K562 (cell line): ENCODE results near the gene SURF6. TPM values are rescaled to one million over a fixed set of nuclear protein-coding genes. Genes with fewer than 3 reads are reported as not detected.

ENCODE experiments used
- ATAC-seq: fragments of 200-7000 bp; cut with Tn5 transposase; 3 replicates; pipeline ENCODE4 v1.9.1; 2020; ENCODE audit warnings: moderate library complexity
- BruUV-seq: library from RNA; stranded (reverse); fragments of 400-500 nt; replicated peaks from 2 replicates; lab custom pipeline; 2021; lab: Mats Ljungman, UMichigan
- CTCF ChIA-PET: fragments of 300-600 bp; formaldehyde crosslinking; extraction: SDS; loops from one replicate; lab custom pipeline; 2021; ENCODE audit warnings: low intra/inter-chr PET ratio; lab: Yijun Ruan, JAX
- POLR2A ChIA-PET: fragments of 300-600, 350-650 bp; sonication (Branson Sonifier 250); formaldehyde crosslinking; extraction: SDS; loops from one replicate; lab custom pipeline; 2021; ENCODE audit warnings: antibody characterized with exemption, inconsistent platforms; lab: Yijun Ruan, JAX
- DNase-seq, 4 experiments: peaks; one replicate each; pipeline versions ENCODE4 v3.0.0 to v3.0.0-alpha.2; 2011 to 2018; ENCODE audit warnings: low spot score in 3 of 4, mixed read lengths in 3 of 4; ENCODE audit errors: extremely low read depth in 1 of 4
- FAIRE-seq: peaks from 2 replicates; lab custom pipeline; 2011; peaks lifted over from hg19 to GRCh38; lab: Jason Lieb, UNC
- H2AFZ ChIP-seq: 2 replicates; pipeline ENCODE4 v1.6.0; 2011; ENCODE audit warnings: low read depth, low read length, control low read depth, inconsistent platforms
- H3K27ac ChIP-seq: fragments of 200-600 bp; 3 replicates; pipeline ENCODE4 v1.8.0; 2011; ENCODE audit warnings: low read depth, mild to moderate bottlenecking, control low read depth, inconsistent platforms, low read length, moderate library complexity, mixed read lengths; ENCODE audit errors: extremely low read depth
- H3K27me3 ChIP-seq, 2 experiments: fragments of 300-600 bp in 1 of 2; 2 replicates in 1 of 2; 3 replicates in 1 of 2; pipeline versions ENCODE4 v1.6.0 to v1.8.0; 2011; ENCODE audit warnings: inconsistent platforms in 2 of 2, low read length in 2 of 2, mild to moderate bottlenecking in 1 of 2, mixed read lengths in 1 of 2, moderate library complexity in 1 of 2; ENCODE audit not compliant: control insufficient read depth in 2 of 2, insufficient read depth in 2 of 2
- H3K36me3 ChIP-seq: fragments of 300-600 bp; 3 replicates; pipeline ENCODE4 v1.8.0; 2011; ENCODE audit warnings: mild to moderate bottlenecking, low read length, inconsistent platforms; ENCODE audit not compliant: control insufficient read depth, insufficient read depth
- H3K4me1 ChIP-seq, 2 experiments: fragments of 200-600 bp in 1 of 2; replicated peaks in 1 of 2; 2 replicates in 1 of 2; 3 replicates in 1 of 2; pipeline versions ENCODE4 v1.5.1 to v1.8.0; 2011; ENCODE audit warnings: inconsistent platforms in 2 of 2, low read length in 2 of 2, mild to moderate bottlenecking in 1 of 2, mixed read lengths in 1 of 2, moderate library complexity in 1 of 2; ENCODE audit not compliant: control insufficient read depth in 2 of 2, insufficient read depth in 2 of 2
- H3K4me2 ChIP-seq: 2 replicates; pipeline ENCODE4 v1.6.1; 2011; ENCODE audit warnings: low read length, control low read depth, inconsistent platforms, mixed read lengths; ENCODE audit not compliant: insufficient read depth
- H3K4me3 ChIP-seq: fragments of 200-600 bp; sonication (generic), shearing (Covaris generic); 2 replicates; pipeline ENCODE4 v1.5.1; 2016; ENCODE audit warnings: control low read depth, inconsistent platforms
- H3K79me2 ChIP-seq: fragments of 200-600 bp; 3 replicates; pipeline ENCODE4 v1.8.0; 2011; ENCODE audit warnings: low read length, inconsistent platforms; ENCODE audit not compliant: control insufficient read depth, insufficient read depth
- H3K9ac ChIP-seq, 2 experiments: 2 replicates each; pipeline versions ENCODE4 v1.6.0 to v1.6.1; 2011; ENCODE audit warnings: low read depth in 2 of 2, low read length in 2 of 2, control low read depth in 1 of 2, inconsistent platforms in 1 of 2, mild to moderate bottlenecking in 1 of 2, mixed read lengths in 1 of 2; ENCODE audit not compliant: insufficient read depth in 1 of 2
- H3K9me1 ChIP-seq: one replicate; pipeline ENCODE4 v1.6.0; 2011; ENCODE audit warnings: inconsistent platforms, mild to moderate bottlenecking, low read length, moderate library complexity; ENCODE audit not compliant: control insufficient read depth, insufficient read depth
- H3K9me3 ChIP-seq: replicated peaks from 2 replicates; pipeline ENCODE4 v1.5.1; 2011; ENCODE audit warnings: low read depth, low read length, inconsistent platforms; ENCODE audit not compliant: control insufficient read depth, insufficient read depth
- H4K20me1 ChIP-seq: replicated peaks from 2 replicates; pipeline ENCODE4 v1.6.1; 2011; ENCODE audit warnings: low read length, inconsistent platforms, mixed read lengths; ENCODE audit not compliant: control insufficient read depth, insufficient read depth
- AFF4 ChIP-seq: sonication (generic); formaldehyde crosslinking; IDR thresholded peaks from 2 replicates; pipeline ENCODE4 v1.8.0; 2023; ENCODE audit warnings: mild to moderate bottlenecking, missing genetic modification reagents
- ELF2 ChIP-seq: fragments of 250-450 bp; sonication (Bioruptor Pico); IDR thresholded peaks from 2 replicates; pipeline ENCODE4 v1.5.0; 2021; ENCODE audit warnings: mild to moderate bottlenecking
- KDM1A ChIP-seq, 2 experiments: fragments of 450-650 bp; IDR thresholded peaks; 2 replicates each; pipeline ENCODE4 v1.6.1; 2016; ENCODE audit warnings: mild to moderate bottlenecking in 2 of 2
- KHSRP ChIP-seq: fragments of 450-650 bp; IDR thresholded peaks from 2 replicates; pipeline ENCODE4 v1.6.1; 2017
- L3MBTL2 ChIP-seq: fragments of 450-650 bp; IDR thresholded peaks from 2 replicates; pipeline ENCODE4 v1.6.1; 2016; ENCODE audit warnings: mild to moderate bottlenecking, moderate library complexity
- MXI1 ChIP-seq: IDR thresholded peaks from 2 replicates; pipeline ENCODE4 v1.6.1; 2011; ENCODE audit warnings: low read depth, mild to moderate bottlenecking, improper control_type of control experiment, low read length
- PKNOX1 ChIP-seq: fragments of 450-650 bp; IDR thresholded peaks from 2 replicates; pipeline ENCODE4 v1.6.1; 2016
- POLR2A ChIP-seq: fragments of 450-650 bp; conservative IDR thresholded peaks from 2 replicates; pipeline ENCODE4 v1.6.1; 2016
- POLR2AphosphoS2 ChIP-seq: IDR thresholded peaks from 2 replicates; pipeline ENCODE4 v1.6.1; 2012; ENCODE audit warnings: low read length, improper control_type of control experiment
- RBBP5 ChIP-seq: fragments of 200-600 bp; sonication (generic); IDR thresholded peaks from 2 replicates; pipeline ENCODE4 v1.6.1; 2012; ENCODE audit warnings: borderline replicate concordance, mild to moderate bottlenecking, low read length, control low read depth, inconsistent platforms; ENCODE audit not compliant: insufficient read depth, poor library complexity, severe bottlenecking
- STAT5A ChIP-seq: IDR thresholded peaks from 2 replicates; pipeline ENCODE4 v1.6.1; 2012; ENCODE audit warnings: low read length, inconsistent platforms, borderline replicate concordance
- TRIM24 ChIP-seq, 2 experiments: fragments of 450-650 bp; IDR thresholded peaks; 2 replicates each; pipeline ENCODE4 v1.6.1; 2016
- ZBTB34 ChIP-seq: fragments of 250-450 bp; sonication (Bioruptor Pico); IDR thresholded peaks from 2 replicates; pipeline ENCODE4 v1.8.0; 2021; ENCODE audit warnings: mild to moderate bottlenecking, moderate library complexity
- ZC3H4 ChIP-seq: sonication (generic); formaldehyde crosslinking; IDR thresholded peaks from 2 replicates; pipeline ENCODE4 v1.9.0; 2021; ENCODE audit warnings: missing genetic modification reagents, borderline replicate concordance
- ZFP36 ChIP-seq: fragments of 150-350 bp; IDR thresholded peaks from 2 replicates; pipeline ENCODE4 v1.6.1; 2018; ENCODE audit warnings: low read length, low read depth; ENCODE audit not compliant: partially characterized antibody
- ZNF280A ChIP-seq: fragments of 450-650 bp; IDR thresholded peaks from 2 replicates; pipeline ENCODE4 v1.6.1; 2018; ENCODE audit warnings: mild to moderate bottlenecking, low read depth; ENCODE audit not compliant: partially characterized antibody
- ZNF316 ChIP-seq: fragments of 450-650 bp; IDR thresholded peaks from 2 replicates; pipeline ENCODE4 v1.6.1; 2016
- ZNF76 ChIP-seq: fragments of 250-450 bp; sonication (Bioruptor Pico); IDR thresholded peaks from 2 replicates; pipeline ENCODE4 v1.4.0; 2020; ENCODE audit warnings: mild to moderate bottlenecking, moderate library complexity, borderline replicate concordance
- WGBS: fragments of 100-300 bp; shearing (Covaris generic); methylation state at CpG from one replicate; pipeline ENCODE4 v1.1.6; 2016; ENCODE audit warnings: low coverage, mixed read lengths; ENCODE audit not compliant: insufficient coverage; ENCODE audit errors: missing lambda C conversion rate; 5-methylcytosine and 5-hydroxymethylcytosine counted together
- in situ Hi-C: fragments of 300-500 bp; cut with MboI; formaldehyde crosslinking; loops from 4 replicates; pipeline ENCODE4 v1.15.0; 2018; ENCODE audit warnings: inconsistent platforms, mixed read lengths
- intact Hi-C: fragments of 100-400 bp; cut with micrococcal nuclease; formaldehyde crosslinking; loops from 2 replicates; pipeline ENCODE4 v1.14.2; 2022
- polyA plus RNA-seq, 8 experiments: library from polyadenylated mRNA; depleted of rRNA in 4 of 8; stranded (reverse) in 5 of 8; unstranded in 3 of 8; fragments of >200 nt; fragmentation: Nextera tagmentation in 2 of 8; fragmentation: Illumina TruSeq in 1 of 8; extraction: Ambion mirVana in 2 of 8; extraction: Trizol in 1 of 8; gene quantifications; 2 replicates each; pipeline versions ENCODE4 v1.2.1 to v1.2.3, GENCODE V29; 2011 to 2014; ENCODE audit warnings: inconsistent platforms in 1 of 8, missing spikeins in 1 of 8
- total RNA-seq, 7 experiments: library from RNA; depleted of rRNA in 6 of 7; stranded (reverse); fragments of >200 nt in 6 of 7; fragmentation: Illumina TruSeq in 2 of 7; extraction: Trizol in 2 of 7; gene quantifications; 2 replicates each; pipeline versions ENCODE4 v1.2.1 to v1.2.3, GENCODE V29; 2011 to 2021; ENCODE audit warnings: low replicate concordance in 1 of 7

Gene SURF6
- total and polyA plus RNA-seq, 9 of the 15 experiments (the other 6 are each of a cell fraction or from before 2014, with no cell fraction given) = 1.4 to 68.3 (median 14.7) TPM

GRCh38 chr9:133284362-133284761 lies 51.6 kb downstream of the SURF6 start:
- H2AFZ ChIP-seq = no peak overlapping the region
- intact Hi-C loops = no loop called here
- no peaks in the 10 kb centered on the region for H3K36me3 ChIP-seq
- ChIA-PET POLR2A (interaction anchor here (0.8 to 0.9 kb wide), 3 partner anchors 9 to 16 kb away, joined by 3 to 7 read pairs (median 4); no protein-coding TSS in a partner anchor), CTCF (no interaction called here)
- ATAC-seq = no peak; the same call in 2 of the 3 replicates
- H3K9me1 ChIP-seq = no peaks in the 10 kb centered on the region
- no TSS peak for BruUV-seq
- H3K4me3 ChIP-seq = no peak overlapping the region
- no peak overlapping the region; the same call in 1 of the 2 replicates for H3K4me2 ChIP-seq
- H3K4me1 ChIP-seq = peaks cover 33 to 43% of the 10 kb centered on the region in 2 experiments
- H3K9ac ChIP-seq = no peak overlapping the region
- in situ Hi-C loops = no loop called here
- no peak for FAIRE-seq
- no peak overlapping the region for H3K27ac ChIP-seq
- H3K79me2 ChIP-seq = no peaks in the 10 kb centered on the region
- no peak for DNase-seq
- no peaks in the 10 kb centered on the region for H4K20me1 ChIP-seq
- WGBS = 79% methylated on average over 8 of the region's 8 CpGs
- no peaks in the 10 kb centered on the region for H3K27me3 ChIP-seq
- H3K9me3 ChIP-seq = peaks cover 3% of the 10 kb centered on the region; the same call in 1 of the 2 replicates
- no peak for TF ChIP-seq MXI1
- TF ChIP-seq KHSRP = no peak
- TF ChIP-seq ZNF316 = no peak
- no peak for TF ChIP-seq ZNF280A
- no peak for TF ChIP-seq POLR2A
- TF ChIP-seq ELF2 = no peak
- no peak for TF ChIP-seq ZFP36
- no peak for TF ChIP-seq TRIM24 (IDR thresholded peaks at IDR 0.05)
- no peak for TF ChIP-seq POLR2AphosphoS2
- peak in 1 of 2 experiments; percentile 7; a peak in 1 of 4 replicates for TF ChIP-seq KDM1A (IDR thresholded peaks at IDR 0.05)
- no peak for TF ChIP-seq L3MBTL2
- peak; percentile 69 for TF ChIP-seq PKNOX1
- no peak for TF ChIP-seq ZNF76 (CRISPR knock-in tag)
- TF ChIP-seq STAT5A = no peak
- no peak for TF ChIP-seq AFF4
- TF ChIP-seq ZBTB34 (CRISPR knock-in tag) = no peak
- no peak for TF ChIP-seq RBBP5
- no peak for TF ChIP-seq ZC3H4 (CRISPR knock-in tag)
